ENCODE measurements around the gene CRELD2. TPM values are rescaled to one million over a fixed set of nuclear protein-coding genes. Genes with fewer than 3 reads are reported as not detected.

Gene CRELD2
- total and polyA plus RNA-seq, 4 donors: 12.6 to 43.5 (median 36.4) TPM

- 91 to 94% methylated on average over 8 of the region's 8 CpGs for WGBS, 2 donors
- Histone ChIP-seq H3K4me1 (ENCODE audit: control insufficient read depth in 1 of 2, insufficient read depth in 2 of 2, low read length in 2 of 2) (no peaks in the 10 kb centered on the region), H3K4me3 (ENCODE audit: low read length in 2 of 2) (no peak overlapping the region), H3K36me3 (ENCODE audit: control insufficient read depth in 1 of 2, insufficient read depth in 2 of 2, low read length in 1 of 2) (no peaks in the 10 kb centered on the region), H3K27ac (ENCODE audit: low read depth in 1 of 2, low read length in 2 of 2) (no peak overlapping the region), H3K27me3 (ENCODE audit: control insufficient read depth in 1 of 2, insufficient read depth in 2 of 2, low read length in 1 of 2) (no peaks in the 10 kb centered on the region), H3K9me3 (ENCODE audit: control insufficient read depth, low read length) (peaks cover 5% of the 10 kb centered on the region)
- DNase-seq (no peak), ATAC-seq (ENCODE audit: low FRiP score) (no peak)
- intact Hi-C loops (cut with DNase I): no loop called here
Measured at GRCh38 chr22:49878206-49878605, 40.2 kb upstream of the CRELD2 start.

GRCh38 chr22:49879871-49880270 lies 38.6 kb upstream of the CRELD2 start:
- H3K4me1 ChIP-seq (ENCODE audit: control insufficient read depth in 1 of 2, insufficient read depth in 2 of 2, low read length in 2 of 2): no peaks in the 10 kb centered on the region
- DNase-seq (no peak), ATAC-seq (ENCODE audit: low FRiP score) (no peak)
- no peak overlapping the region for H3K4me3 ChIP-seq (ENCODE audit: low read length in 2 of 2)
- intact Hi-C loops (cut with DNase I): no loop called here
- H3K27me3 ChIP-seq (ENCODE audit: control insufficient read depth in 1 of 2, insufficient read depth in 2 of 2, low read length in 1 of 2): no peaks in the 10 kb centered on the region
- H3K27ac ChIP-seq (ENCODE audit: low read depth in 1 of 2, low read length in 2 of 2): no peak overlapping the region
- H3K9me3 ChIP-seq (ENCODE audit: control insufficient read depth, low read length): peaks cover 5% of the 10 kb centered on the region
- H3K36me3 ChIP-seq (ENCODE audit: control insufficient read depth in 1 of 2, insufficient read depth in 2 of 2, low read length in 1 of 2): no peaks in the 10 kb centered on the region
- 96 to 97% methylated on average over 9 of the region's 9 CpGs for WGBS, 2 donors

- no peaks in the 10 kb centered on the region for H3K4me1 ChIP-seq (ENCODE audit: control insufficient read depth in 1 of 2, insufficient read depth in 2 of 2, low read length in 2 of 2)
- no peaks in the 10 kb centered on the region for H3K36me3 ChIP-seq (ENCODE audit: control insufficient read depth in 1 of 2, insufficient read depth in 2 of 2, low read length in 1 of 2)
- no peak overlapping the region for H3K27ac ChIP-seq (ENCODE audit: low read depth in 1 of 2, low read length in 2 of 2)
- no peak overlapping the region for H3K4me3 ChIP-seq (ENCODE audit: low read length in 2 of 2)
- intact Hi-C loops (cut with DNase I): no loop called here
- no peaks in the 10 kb centered on the region for H3K27me3 ChIP-seq (ENCODE audit: control insufficient read depth in 1 of 2, insufficient read depth in 2 of 2, low read length in 1 of 2)
- H3K9me3 ChIP-seq (ENCODE audit: control insufficient read depth, low read length): peaks cover 5% of the 10 kb centered on the region
- 72 to 82% methylated on average over 20 of the region's 20 CpGs for WGBS, 2 donors
- no peak for DNase-seq
- no peak for ATAC-seq (ENCODE audit: low FRiP score)
Measured at GRCh38 chr22:49880281-49880680, 38.2 kb upstream of the CRELD2 start.

DNA sequence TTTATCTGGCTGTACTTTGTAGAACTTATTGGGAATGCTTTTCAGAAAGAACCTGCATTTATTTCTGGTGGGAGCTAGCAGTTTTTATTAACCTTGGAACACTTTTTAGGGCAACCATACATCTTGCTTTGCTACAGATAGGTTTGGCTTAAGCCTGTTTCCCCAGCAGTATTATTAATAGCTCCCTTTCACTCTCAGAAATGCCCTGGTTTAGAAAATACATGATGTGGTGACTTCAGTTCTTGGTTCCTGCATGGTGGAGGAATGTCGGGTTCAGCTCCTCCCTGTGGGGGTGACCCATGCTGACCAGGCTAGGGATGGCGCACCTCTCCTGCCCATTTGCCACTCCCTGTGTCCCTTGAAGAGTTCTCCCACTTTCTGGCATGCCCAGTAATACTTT lies 36.6 kb upstream of the CRELD2 start:
- Histone ChIP-seq H3K4me1 (ENCODE audit: control insufficient read depth in 1 of 2, insufficient read depth in 2 of 2, low read length in 2 of 2) (no peaks in the 10 kb centered on the region), H3K9me3 (ENCODE audit: control insufficient read depth, low read length) (peaks cover 5% of the 10 kb centered on the region), H3K36me3 (ENCODE audit: control insufficient read depth in 1 of 2, insufficient read depth in 2 of 2, low read length in 1 of 2) (no peaks in the 10 kb centered on the region), H3K4me3 (ENCODE audit: low read length in 2 of 2) (no peak overlapping the region), H3K27me3 (ENCODE audit: control insufficient read depth in 1 of 2, insufficient read depth in 2 of 2, low read length in 1 of 2) (no peaks in the 10 kb centered on the region), H3K27ac (ENCODE audit: low read depth in 1 of 2, low read length in 2 of 2) (no peak overlapping the region)
- ATAC-seq (ENCODE audit: low FRiP score) (no peak), DNase-seq (no peak)
- 86 to 89% methylated on average over 2 of the region's 2 CpGs for WGBS, 2 donors
- intact Hi-C loops (cut with DNase I): no loop called here

GRCh38 chr22:49882519-49883293 lies 35.7 kb upstream of the CRELD2 start:
- ATAC-seq (ENCODE audit: low FRiP score): no peak

GRCh38 chr22:49883294-49883640 lies 35.2 kb upstream of the CRELD2 start:
- Histone ChIP-seq H3K4me3 (ENCODE audit: low read length in 2 of 2) (no peak overlapping the region), H3K36me3 (ENCODE audit: control insufficient read depth in 1 of 2, insufficient read depth in 2 of 2, low read length in 1 of 2) (no peaks in the 10 kb centered on the region), H3K9me3 (ENCODE audit: control insufficient read depth, low read length) (peaks cover 5% of the 10 kb centered on the region), H3K27ac (ENCODE audit: low read depth in 1 of 2, low read length in 2 of 2) (no peak overlapping the region), H3K4me1 (ENCODE audit: control insufficient read depth in 1 of 2, insufficient read depth in 2 of 2, low read length in 2 of 2) (no peaks in the 10 kb centered on the region), H3K27me3 (ENCODE audit: control insufficient read depth in 1 of 2, insufficient read depth in 2 of 2, low read length in 1 of 2) (no peaks in the 10 kb centered on the region)
- DNase-seq (no peak), ATAC-seq (ENCODE audit: low FRiP score) (no peak)
- WGBS, 2 donors: 93 to 94% methylated on average over 4 of the region's 4 CpGs
- intact Hi-C loops (cut with DNase I): no loop called here

More at GRCh38 chr22:49882519-49883293, 35.7 kb upstream of the CRELD2 start:
- H3K4me3 ChIP-seq (ENCODE audit: low read length in 2 of 2): no peak overlapping the region
- no peak overlapping the region for H3K27ac ChIP-seq (ENCODE audit: low read depth in 1 of 2, low read length in 2 of 2)
- H3K4me1 ChIP-seq (ENCODE audit: control insufficient read depth in 1 of 2, insufficient read depth in 2 of 2, low read length in 2 of 2): no peaks in the 10 kb centered on the region
- peaks cover 5% of the 10 kb centered on the region for H3K9me3 ChIP-seq (ENCODE audit: control insufficient read depth, low read length)
- intact Hi-C loops (cut with DNase I): no loop called here
- WGBS, 2 donors: 82 to 85% methylated on average over 21 of the region's 21 CpGs
- no peaks in the 10 kb centered on the region for H3K27me3 ChIP-seq (ENCODE audit: control insufficient read depth in 1 of 2, insufficient read depth in 2 of 2, low read length in 1 of 2)
- DNase-seq: no peak
- no peaks in the 10 kb centered on the region for H3K36me3 ChIP-seq (ENCODE audit: control insufficient read depth in 1 of 2, insufficient read depth in 2 of 2, low read length in 1 of 2)

DNA sequence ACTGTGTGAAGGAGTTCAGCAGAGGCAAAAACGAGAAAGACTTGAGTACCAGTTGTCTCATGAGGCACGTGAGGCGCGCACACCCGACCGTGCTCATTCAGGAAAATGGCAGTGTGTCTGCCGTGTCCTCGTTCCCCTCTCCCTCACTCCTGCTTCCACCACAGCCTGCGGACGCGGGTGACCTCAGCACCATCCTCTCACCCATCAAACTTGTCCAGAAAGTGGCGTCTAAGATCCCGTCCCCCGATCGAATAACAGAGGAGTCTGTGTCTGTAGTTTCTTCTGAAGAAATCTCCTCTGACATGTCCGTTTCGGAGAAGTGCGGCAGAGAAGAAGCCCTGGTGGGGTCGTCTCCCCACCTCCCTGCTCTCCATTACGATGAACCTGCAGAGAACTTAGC lies 34.4 kb upstream of the CRELD2 start:
- no peaks in the 10 kb centered on the region for H3K27me3 ChIP-seq (ENCODE audit: control insufficient read depth in 1 of 2, insufficient read depth in 2 of 2, low read length in 1 of 2)
- H3K27ac ChIP-seq (ENCODE audit: low read depth in 1 of 2, low read length in 2 of 2): no peak overlapping the region
- DNase-seq (no peak), ATAC-seq (ENCODE audit: low FRiP score) (no peak)
- no peaks in the 10 kb centered on the region for H3K36me3 ChIP-seq (ENCODE audit: control insufficient read depth in 1 of 2, insufficient read depth in 2 of 2, low read length in 1 of 2)
- no peak overlapping the region for H3K4me3 ChIP-seq (ENCODE audit: low read length in 2 of 2)
- intact Hi-C loops (cut with DNase I): no loop called here
- peaks cover 8% of the 10 kb centered on the region for H3K9me3 ChIP-seq (ENCODE audit: control insufficient read depth, low read length)
- 98% methylated on average over 20 of the region's 20 CpGs for WGBS, 2 donors
- H3K4me1 ChIP-seq (ENCODE audit: control insufficient read depth in 1 of 2, insufficient read depth in 2 of 2, low read length in 2 of 2): no peaks in the 10 kb centered on the region

- DNase-seq (peak in 1 of 2 donors; percentile 67), ATAC-seq (ENCODE audit: low FRiP score) (no peak)
- H3K4me1 ChIP-seq (ENCODE audit: control insufficient read depth in 1 of 2, insufficient read depth in 2 of 2, low read length in 2 of 2): no peaks in the 10 kb centered on the region
- no peaks in the 10 kb centered on the region for H3K36me3 ChIP-seq (ENCODE audit: control insufficient read depth in 1 of 2, insufficient read depth in 2 of 2, low read length in 1 of 2)
- peaks cover 8% of the 10 kb centered on the region for H3K9me3 ChIP-seq (ENCODE audit: control insufficient read depth, low read length)
- WGBS, 2 donors: 92 to 94% methylated on average over 31 of the region's 31 CpGs
- H3K4me3 ChIP-seq (ENCODE audit: low read length in 2 of 2): no peak overlapping the region
- H3K27ac ChIP-seq (ENCODE audit: low read depth in 1 of 2, low read length in 2 of 2): no peak overlapping the region
- no peaks in the 10 kb centered on the region for H3K27me3 ChIP-seq (ENCODE audit: control insufficient read depth in 1 of 2, insufficient read depth in 2 of 2, low read length in 1 of 2)
- intact Hi-C loops (cut with DNase I): no loop called here
Measured at GRCh38 chr22:49884503-49885260, 33.8 kb upstream of the CRELD2 start.

DNA sequence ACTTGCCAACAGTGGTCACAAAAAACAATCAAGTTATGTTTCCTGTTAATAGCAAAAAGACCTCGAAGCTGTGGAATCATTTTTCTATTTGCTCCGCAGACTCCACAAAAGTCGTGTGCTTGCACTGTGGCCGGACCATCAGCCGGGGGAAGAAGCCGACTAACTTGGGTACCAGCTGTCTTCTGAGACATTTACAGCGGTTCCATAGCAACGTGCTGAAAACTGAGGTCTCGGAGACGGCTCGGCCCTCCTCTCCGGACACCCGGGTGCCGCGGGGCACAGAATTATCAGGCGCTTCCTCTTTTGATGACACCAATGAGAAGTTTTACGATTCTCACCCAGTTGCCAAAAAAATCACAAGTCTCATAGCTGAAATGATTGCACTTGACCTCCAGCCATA lies 33.2 kb upstream of the CRELD2 start:
- H3K4me3 ChIP-seq (ENCODE audit: low read length in 2 of 2): no peak overlapping the region
- peaks cover 5% of the 10 kb centered on the region for H3K9me3 ChIP-seq (ENCODE audit: control insufficient read depth, low read length)
- H3K27ac ChIP-seq (ENCODE audit: low read depth in 1 of 2, low read length in 2 of 2): no peak overlapping the region
- DNase-seq (no peak), ATAC-seq (ENCODE audit: low FRiP score) (no peak)
- no peaks in the 10 kb centered on the region for H3K27me3 ChIP-seq (ENCODE audit: control insufficient read depth in 1 of 2, insufficient read depth in 2 of 2, low read length in 1 of 2)
- H3K4me1 ChIP-seq (ENCODE audit: control insufficient read depth in 1 of 2, insufficient read depth in 2 of 2, low read length in 2 of 2): no peaks in the 10 kb centered on the region
- 97 to 98% methylated on average over 17 of the region's 17 CpGs for WGBS, 2 donors
- H3K36me3 ChIP-seq (ENCODE audit: control insufficient read depth in 1 of 2, insufficient read depth in 2 of 2, low read length in 1 of 2): no peaks in the 10 kb centered on the region
- intact Hi-C loops (cut with DNase I): no loop called here
